Fibroblast of lung (primary cell): ENCODE measurements around the gene CPZ.
"Not testable (repeated sequence)": the region's sequence is repeated elsewhere in the genome, so short reads cannot be mapped to it uniquely, and the experiment has no call there.

ENCODE experiments used
- EZH2 ChIP-seq: IDR thresholded peaks from 2 replicates; pipeline ENCODE4 v1.5.1; 2012; ENCODE audit warnings: low read length, control low read depth, mild to moderate bottlenecking; ENCODE audit errors: missing control alignments
- TF ChIP-seq, protein P1 (sequence below), 2 donors: IDR thresholded peaks in 1 of 2; conservative IDR thresholded peaks in 1 of 2; 1 replicate in 1 of 2; 2 replicates in 1 of 2; pipeline ENCODE4 v1.5.1; 2011 to 2012; ENCODE audit warnings: low read length in 2 of 2, control low read depth in 1 of 2, inconsistent platforms in 1 of 2, low read depth in 1 of 2, mild to moderate bottlenecking in 1 of 2

DNA sequence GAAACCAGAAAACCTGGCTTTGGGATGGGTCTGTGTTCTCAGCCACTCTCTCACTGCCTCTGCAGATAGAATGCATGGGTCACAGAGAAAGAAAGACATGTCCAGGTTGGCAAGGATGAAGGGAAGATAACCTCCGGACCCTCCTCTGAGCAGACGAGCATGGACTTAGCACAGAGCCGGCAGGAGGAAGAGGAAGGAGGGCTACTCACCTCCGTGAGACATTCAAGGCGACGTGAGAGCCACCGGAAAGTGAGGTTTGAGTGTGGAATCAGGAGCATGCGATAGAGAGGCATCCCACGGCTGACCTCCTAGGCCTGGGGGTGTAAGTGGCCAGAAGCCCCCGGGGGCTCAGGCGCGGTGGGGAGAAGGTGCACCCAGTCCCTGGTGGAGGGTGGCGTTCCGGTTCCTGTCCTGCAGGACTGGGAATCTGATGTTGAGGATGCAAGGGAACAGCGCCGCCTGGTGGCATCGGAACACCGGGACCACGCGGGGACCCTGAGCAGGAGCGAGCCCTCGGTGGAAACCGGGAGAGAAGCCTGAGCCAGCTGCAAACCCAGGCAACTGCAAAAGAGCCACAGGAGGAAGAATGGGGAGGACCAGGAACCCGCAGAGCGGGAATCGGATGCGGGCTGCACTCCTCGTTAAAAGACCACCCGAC, 43.5 kb downstream of the CPZ start:
- TF ChIP-seq, protein P1, sequence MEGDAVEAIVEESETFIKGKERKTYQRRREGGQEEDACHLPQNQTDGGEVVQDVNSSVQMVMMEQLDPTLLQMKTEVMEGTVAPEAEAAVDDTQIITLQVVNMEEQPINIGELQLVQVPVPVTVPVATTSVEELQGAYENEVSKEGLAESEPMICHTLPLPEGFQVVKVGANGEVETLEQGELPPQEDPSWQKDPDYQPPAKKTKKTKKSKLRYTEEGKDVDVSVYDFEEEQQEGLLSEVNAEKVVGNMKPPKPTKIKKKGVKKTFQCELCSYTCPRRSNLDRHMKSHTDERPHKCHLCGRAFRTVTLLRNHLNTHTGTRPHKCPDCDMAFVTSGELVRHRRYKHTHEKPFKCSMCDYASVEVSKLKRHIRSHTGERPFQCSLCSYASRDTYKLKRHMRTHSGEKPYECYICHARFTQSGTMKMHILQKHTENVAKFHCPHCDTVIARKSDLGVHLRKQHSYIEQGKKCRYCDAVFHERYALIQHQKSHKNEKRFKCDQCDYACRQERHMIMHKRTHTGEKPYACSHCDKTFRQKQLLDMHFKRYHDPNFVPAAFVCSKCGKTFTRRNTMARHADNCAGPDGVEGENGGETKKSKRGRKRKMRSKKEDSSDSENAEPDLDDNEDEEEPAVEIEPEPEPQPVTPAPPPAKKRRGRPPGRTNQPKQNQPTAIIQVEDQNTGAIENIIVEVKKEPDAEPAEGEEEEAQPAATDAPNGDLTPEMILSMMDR (conservative IDR thresholded peaks at IDR 0.05 in 1 of 2, IDR thresholded peaks at IDR 0.05 in 1 of 2; ENCODE audit: low read depth in 1 of 2, low read length in 2 of 2), result not testable (repeated sequence)
- not testable (repeated sequence) for TF ChIP-seq EZH2
